Skeletal muscle tissue (tissue), 4 donors: ENCODE measurements around the gene VPS29. TPM values are rescaled to one million over a fixed set of nuclear protein-coding genes. Genes with fewer than 3 reads are reported as not detected.
"Not testable (repeated sequence)": the region's sequence is repeated elsewhere in the genome, so short reads cannot be mapped to it uniquely, and the experiment has no call there.

Source experiments
- H3K27ac ChIP-seq: one replicate; pipeline ENCODE4 v1.7.0; 2013; ENCODE audit warnings: mild to moderate bottlenecking, low read depth, low read length, inconsistent platforms
- H3K27me3 ChIP-seq, 3 donors: one replicate each; pipeline ENCODE4 v1.7.0; 2013; ENCODE audit warnings: low read length in 3 of 3; ENCODE audit not compliant: control insufficient read depth in 3 of 3, insufficient read depth in 3 of 3
- H3K36me3 ChIP-seq, 3 donors: one replicate each; pipeline ENCODE4 v1.7.0; 2013; ENCODE audit warnings: low read length in 3 of 3; ENCODE audit not compliant: control insufficient read depth in 3 of 3, insufficient read depth in 3 of 3
- H3K4me1 ChIP-seq, 3 donors: one replicate each; pipeline ENCODE4 v1.7.0; 2013; ENCODE audit warnings: low read length in 3 of 3, mild to moderate bottlenecking in 3 of 3; ENCODE audit not compliant: control insufficient read depth in 3 of 3, insufficient read depth in 3 of 3
- H3K4me3 ChIP-seq, 3 donors: one replicate each; pipeline ENCODE4 v1.7.0; 2013; ENCODE audit warnings: low read length in 3 of 3
- H3K9ac ChIP-seq, 3 donors: one replicate each; pipeline ENCODE4 v1.7.0; 2013; ENCODE audit warnings: low read length in 3 of 3, mild to moderate bottlenecking in 3 of 3, moderate library complexity in 2 of 3, low read depth in 1 of 3
- H3K9me3 ChIP-seq, 3 donors: one replicate each; pipeline ENCODE4 v1.7.0; 2013; ENCODE audit warnings: low read length in 3 of 3; ENCODE audit not compliant: control insufficient read depth in 3 of 3
- total RNA-seq: library from RNA; depleted of rRNA; stranded (reverse); fragments of >200 nt; gene quantifications from one replicate; pipeline ENCODE4 v1.2.3, GENCODE V29; 2014
- donor health status: Osteomylitis.

VPS29 gene
- total RNA-seq, result 73.1 TPM

DNA sequence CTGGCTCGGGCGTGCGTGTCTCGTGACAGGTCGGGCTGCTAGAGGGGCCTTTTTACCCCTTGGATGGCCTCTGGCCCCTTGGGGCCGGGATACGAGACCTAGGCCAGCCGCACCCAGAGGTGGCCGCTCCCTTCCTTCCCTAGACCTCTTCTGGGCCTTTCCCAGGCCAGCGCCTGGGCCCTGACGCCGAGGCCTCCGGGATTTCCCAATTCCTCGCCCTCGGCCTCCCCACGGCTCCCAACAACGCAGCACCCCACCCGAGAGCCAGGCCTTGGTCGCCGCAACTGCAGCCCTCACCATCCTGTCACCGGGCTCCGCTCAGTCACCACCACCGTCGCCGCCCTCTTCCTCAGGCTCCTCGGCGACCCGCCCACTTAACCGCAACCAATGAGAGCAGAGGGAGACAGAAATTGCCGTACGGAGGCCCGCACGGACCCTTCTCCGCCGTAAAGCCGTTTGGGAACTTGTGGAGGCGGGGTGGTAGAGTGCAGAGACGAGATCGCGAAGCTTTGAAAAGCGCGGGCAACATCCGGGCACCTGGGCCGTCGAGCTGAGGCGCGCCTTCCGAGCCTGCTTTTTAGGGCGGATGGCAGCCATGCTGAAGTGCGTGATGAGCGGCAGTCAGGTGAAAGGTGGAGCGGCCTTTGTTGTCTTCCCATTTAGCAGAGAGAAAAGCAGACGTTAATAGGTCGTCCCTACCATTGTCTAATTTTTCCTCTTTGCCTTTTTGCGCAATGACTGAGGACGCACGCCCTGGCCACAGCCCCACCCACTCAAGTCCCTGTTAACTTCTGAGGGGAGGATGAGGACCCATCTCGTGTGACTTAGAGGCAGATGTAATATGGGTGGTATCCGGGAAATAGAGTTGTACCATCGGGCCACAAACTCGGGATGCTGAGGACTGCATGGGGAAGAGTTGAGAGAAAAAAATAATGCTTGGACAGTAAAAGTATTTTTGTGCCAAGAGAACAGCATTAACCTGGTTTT lies at the start of gene VPS29, which contains the start of gene RAD9B:
Gene VPS29 (minus strand): TSS at position 360 of the 987 bp plus-strand sequence. CDS start 60 bp downstream, at position 300.
Gene RAD9B (plus strand): TSS at position 580 of the 987 bp plus-strand sequence. CDS start 7 bp downstream, at position 587.
- H3K27me3 ChIP-seq, result no peaks in the 10 kb centered on the region

GRCh38 chr12:110550981-110551380 lies 49.1 kb upstream of the VPS29 start:
- H3K36me3 ChIP-seq, result peaks cover 0 to 8% (median 4%) of the 10 kb centered on the region in 3 donors
- H3K4me1 ChIP-seq, result peaks cover 30 to 52% (median 42%) of the 10 kb centered on the region in 3 donors
- no peak overlapping the region for H3K9ac ChIP-seq
- H3K4me3 ChIP-seq, result no peak overlapping the region
- H3K27me3 ChIP-seq, result no peaks in the 10 kb centered on the region
- no peaks in the 10 kb centered on the region for H3K9me3 ChIP-seq
- H3K27ac ChIP-seq, result no peak overlapping the region

More for the DNA sequence above, at the start of gene VPS29, which contains the start of gene RAD9B:
- peaks cover 0 to 5% (median 0%) of the 10 kb centered on the region in 3 donors for H3K36me3 ChIP-seq
- peak within 1 kb of the TSS; percentile 94 to 98 (median 96) for H3K4me3 ChIP-seq
- peaks cover 16 to 27% (median 26%) of the 10 kb centered on the region in 3 donors for H3K4me1 ChIP-seq
- peak within 1 kb of the TSS; percentile 94 for H3K27ac ChIP-seq
- no peaks in the 10 kb centered on the region for H3K9me3 ChIP-seq
- H3K9ac ChIP-seq, result peak within 1 kb of the TSS; percentile 92 to 99 (median 98)

- Histone ChIP-seq H3K9ac (peak overlapping the region in 1 of 3 donors; percentile 55), H3K27ac (peak overlapping the region; percentile 45), H3K4me1 (peaks cover 33 to 45% (median 38%) of the 10 kb centered on the region in 3 donors), H3K4me3 (no peak overlapping the region), H3K9me3 (no peaks in the 10 kb centered on the region), H3K27me3 (no peaks in the 10 kb centered on the region), H3K36me3 (peaks cover 4 to 15% (median 7%) of the 10 kb centered on the region in 3 donors)
Measured at GRCh38 chr12:110549716-110550115, 47.8 kb upstream of the VPS29 start.

DNA sequence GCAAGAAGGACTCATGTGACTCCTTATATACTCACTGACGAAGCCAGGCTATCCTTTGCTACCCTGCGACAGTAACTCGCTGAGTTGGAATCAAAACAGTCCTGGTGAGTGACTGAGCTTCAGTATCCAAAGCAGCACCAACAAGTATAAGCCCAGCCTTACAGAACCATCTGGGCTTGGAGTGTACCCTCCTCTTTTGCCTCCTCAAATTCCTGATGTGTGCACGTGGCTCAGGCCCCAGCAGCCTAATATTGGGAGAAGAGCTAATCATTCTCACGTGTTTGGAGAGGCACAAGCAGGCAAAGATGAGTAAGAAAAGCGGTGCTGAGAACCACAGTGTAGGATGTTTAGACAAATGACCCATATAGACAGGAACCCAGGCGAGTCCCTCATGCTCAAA lies 46.8 kb upstream of the VPS29 start:
- Histone ChIP-seq H3K9me3 (no peaks in the 10 kb centered on the region), H3K4me3 (peak overlapping the region in 1 of 3 donors; percentile 2), H3K4me1 (peaks cover 37 to 51% (median 44%) of the 10 kb centered on the region in 3 donors), H3K36me3 (peaks cover 4 to 15% (median 7%) of the 10 kb centered on the region in 3 donors), H3K27ac (peak overlapping the region; percentile 49), H3K27me3 (no peaks in the 10 kb centered on the region), H3K9ac (peak overlapping the region in 1 of 3 donors; percentile 55)

DNA sequence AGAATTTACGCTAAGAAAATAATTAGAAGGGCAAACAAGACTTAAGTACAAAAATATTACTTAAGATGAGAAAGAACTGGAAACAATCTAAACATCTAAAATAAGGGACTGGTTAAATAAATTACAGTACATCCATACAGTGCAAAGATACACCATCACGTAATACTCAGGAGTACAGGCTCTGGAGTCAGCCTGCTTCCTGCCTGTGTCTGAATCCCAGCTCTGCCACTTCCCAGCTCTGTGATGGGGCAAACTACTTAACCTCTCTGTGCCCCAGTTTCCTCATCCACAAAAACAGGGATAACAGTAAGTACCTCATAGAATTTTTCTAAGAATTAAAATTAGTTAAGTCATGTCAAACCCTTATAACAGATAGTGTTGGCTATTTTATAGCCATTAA lies 45.2 kb upstream of the VPS29 start:
- peak overlapping the region in 1 of 3 donors; percentile 46 for H3K9ac ChIP-seq
- H3K9me3 ChIP-seq, result no peaks in the 10 kb centered on the region
- peaks cover 51 to 61% (median 52%) of the 10 kb centered on the region in 3 donors for H3K4me1 ChIP-seq
- H3K27ac ChIP-seq, result peak overlapping the region; percentile 14
- peaks cover 4 to 15% (median 7%) of the 10 kb centered on the region in 3 donors for H3K36me3 ChIP-seq
- no peak overlapping the region for H3K4me3 ChIP-seq
- no peaks in the 10 kb centered on the region for H3K27me3 ChIP-seq

DNA sequence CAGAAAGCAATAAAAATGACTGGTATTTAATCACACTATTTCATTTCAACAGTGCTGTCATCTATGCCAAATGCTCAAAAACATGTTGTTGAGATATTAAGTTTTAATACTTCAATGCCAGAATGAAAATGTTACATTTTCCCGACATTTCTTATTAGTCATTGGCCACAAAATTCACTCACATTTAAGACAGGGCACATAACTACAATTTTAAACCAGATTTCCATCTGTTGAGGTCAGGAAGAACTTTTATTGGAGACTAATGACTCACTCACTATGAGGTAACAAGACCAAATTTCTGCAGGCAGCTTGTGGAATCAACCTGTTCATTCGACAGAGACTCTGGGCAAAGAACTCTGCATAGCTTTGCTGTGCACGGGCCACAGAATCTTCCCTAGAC lies 44.4 kb upstream of the VPS29 start:
- Histone ChIP-seq H3K36me3 (peaks cover 0 to 12% (median 7%) of the 10 kb centered on the region in 3 donors), H3K9ac (peak overlapping the region in 2 of 3 donors; percentile 33 to 46), H3K4me3 (peak overlapping the region in 1 of 3 donors; percentile 45), H3K4me1 (peaks cover 46 to 57% (median 53%) of the 10 kb centered on the region in 3 donors), H3K9me3 (no peaks in the 10 kb centered on the region), H3K27me3 (no peaks in the 10 kb centered on the region), H3K27ac (peak overlapping the region; percentile 14)

DNA sequence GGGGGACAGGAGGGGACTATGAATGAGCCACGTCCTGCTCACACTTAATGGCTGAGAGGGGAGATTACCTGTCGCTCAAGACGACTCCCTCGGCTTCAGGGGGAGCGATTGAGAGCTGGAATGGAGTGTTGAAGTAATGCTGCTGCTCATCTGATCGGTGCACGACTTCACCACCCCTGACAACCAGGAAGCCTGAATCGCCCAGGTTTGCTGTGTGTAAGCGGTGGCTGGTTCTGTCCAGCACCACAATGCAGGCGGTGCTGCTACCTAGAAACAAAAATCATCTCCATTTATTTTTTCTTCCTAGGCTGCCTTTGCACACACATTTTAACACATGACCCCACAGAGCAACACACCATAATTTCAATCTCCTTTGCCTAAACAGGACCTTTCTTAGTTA lies 43.9 kb upstream of the VPS29 start:
- H3K36me3 ChIP-seq, result peaks cover 0 to 9% (median 7%) of the 10 kb centered on the region in 3 donors
- H3K9ac ChIP-seq, result peak overlapping the region in 1 of 3 donors; percentile 26
- H3K4me1 ChIP-seq, result peaks cover 42 to 53% (median 53%) of the 10 kb centered on the region in 3 donors
- no peak overlapping the region for H3K4me3 ChIP-seq
- H3K9me3 ChIP-seq, result no peaks in the 10 kb centered on the region
- H3K27me3 ChIP-seq, result no peaks in the 10 kb centered on the region
- H3K27ac ChIP-seq, result peak overlapping the region; percentile 14

- H3K27me3 ChIP-seq, H3K4me3 ChIP-seq, H3K36me3 ChIP-seq, H3K9ac ChIP-seq, H3K9me3 ChIP-seq: not testable (repeated sequence)
- peak overlapping the region; percentile 14 for H3K27ac ChIP-seq
- peaks cover 45 to 58% (median 54%) of the 10 kb centered on the region in 3 donors for H3K4me1 ChIP-seq
Measured at GRCh38 chr12:110545259-110545658, 43.3 kb upstream of the VPS29 start.

GRCh38 chr12:110543965-110544364 lies 42.1 kb upstream of the VPS29 start:
- peaks cover 2 to 13% (median 7%) of the 10 kb centered on the region in 3 donors for H3K36me3 ChIP-seq
- H3K27ac ChIP-seq, result peak overlapping the region; percentile 81
- no peaks in the 10 kb centered on the region for H3K9me3 ChIP-seq
- peak overlapping the region in 2 of 3 donors; percentile 6 to 46 for H3K4me3 ChIP-seq
- no peaks in the 10 kb centered on the region for H3K27me3 ChIP-seq
- peaks cover 51 to 58% (median 56%) of the 10 kb centered on the region in 3 donors for H3K4me1 ChIP-seq
- H3K9ac ChIP-seq, result peak overlapping the region in 2 of 3 donors; percentile 41 to 69
